Inflammatory macrophage treated with lipopolysaccharide for 4 hours (primary cell): ENCODE data around the gene PARD3.
"Not testable (repeated sequence)": the region's sequence is repeated elsewhere in the genome, so short reads cannot be mapped to it uniquely, and the experiment has no call there.

Experiments
- DNase-seq: peaks from one replicate; pipeline ENCODE4 v3.0.0-alpha.2; 2020

PARD3 gene

DNA sequence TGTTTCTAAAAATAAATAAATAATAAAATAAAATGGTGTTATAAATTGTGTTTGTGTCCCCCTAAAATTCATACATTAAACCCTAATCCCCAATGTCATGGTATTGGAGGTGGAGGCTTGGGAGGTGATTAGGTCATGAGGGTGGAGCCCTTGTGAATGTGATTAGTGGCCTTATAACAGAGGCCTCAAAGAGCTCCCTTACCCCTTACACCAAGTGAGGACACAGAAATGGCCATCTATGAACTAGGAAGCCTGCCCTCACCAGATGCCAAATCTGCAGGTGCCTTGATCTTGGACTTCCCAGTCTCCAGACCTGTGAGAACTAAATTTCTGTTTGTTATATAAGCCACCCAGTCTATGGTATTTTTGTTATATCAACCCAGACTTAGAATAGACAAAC lies 738.7 kb downstream of the PARD3 start:
- no peak for DNase-seq

DNA sequence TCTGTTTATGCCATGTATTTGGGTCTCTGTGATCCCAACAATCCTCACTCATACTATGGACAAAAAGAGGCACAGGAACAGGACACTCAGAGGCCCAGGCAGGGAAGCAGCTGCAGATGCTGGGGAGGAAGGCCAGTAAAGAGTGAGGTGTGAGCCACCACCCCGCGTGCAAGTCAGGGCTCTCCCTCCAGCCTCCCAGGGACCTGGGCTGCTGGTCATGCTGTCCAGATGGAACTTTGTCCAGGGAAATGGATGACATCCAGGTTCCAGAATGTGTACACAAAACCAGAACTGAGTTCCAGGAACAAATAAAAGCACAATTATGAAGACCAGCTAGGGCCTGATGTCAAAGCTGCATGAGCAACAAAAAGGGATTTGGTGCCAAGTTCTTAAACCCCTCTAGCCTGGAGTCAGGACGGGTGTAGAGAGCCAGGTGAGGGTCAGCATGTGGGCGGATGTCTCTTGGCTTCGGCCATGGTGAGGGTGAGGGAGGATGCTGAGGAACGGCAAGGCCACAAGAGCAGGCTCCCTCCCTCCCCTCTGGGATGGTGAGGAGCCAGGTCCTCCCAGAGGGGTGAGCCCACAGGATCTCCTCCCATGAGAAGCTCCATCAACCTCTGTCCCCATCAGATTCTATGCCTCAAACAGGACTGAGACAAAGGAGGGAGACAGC lies 739.7 kb downstream of the PARD3 start:
- no peak for DNase-seq

DNA sequence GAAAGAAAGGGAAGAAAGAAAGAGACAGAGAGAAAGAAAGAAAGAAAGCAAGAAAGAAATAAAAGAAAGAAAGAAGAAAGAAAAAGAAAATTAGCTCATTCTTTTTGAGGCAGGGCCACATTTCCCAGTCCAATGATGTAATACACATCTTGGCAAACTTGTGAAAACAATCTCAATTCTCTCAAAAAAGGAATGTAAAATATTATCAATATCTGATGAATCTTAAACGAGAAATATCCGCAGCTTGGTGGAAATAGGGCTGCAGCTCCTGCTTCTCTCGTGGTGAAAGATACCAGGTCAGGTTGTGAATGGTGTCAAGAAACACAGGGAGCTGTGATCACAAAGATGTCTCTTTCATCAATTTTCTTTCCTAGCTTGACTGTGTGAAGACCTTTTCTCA lies 741.0 kb downstream of the PARD3 start:
- DNase-seq: no peak

- DNase-seq: not testable (repeated sequence)
Measured at GRCh38 chr10:34067741-34068140, 747.4 kb downstream of the PARD3 start.

DNA sequence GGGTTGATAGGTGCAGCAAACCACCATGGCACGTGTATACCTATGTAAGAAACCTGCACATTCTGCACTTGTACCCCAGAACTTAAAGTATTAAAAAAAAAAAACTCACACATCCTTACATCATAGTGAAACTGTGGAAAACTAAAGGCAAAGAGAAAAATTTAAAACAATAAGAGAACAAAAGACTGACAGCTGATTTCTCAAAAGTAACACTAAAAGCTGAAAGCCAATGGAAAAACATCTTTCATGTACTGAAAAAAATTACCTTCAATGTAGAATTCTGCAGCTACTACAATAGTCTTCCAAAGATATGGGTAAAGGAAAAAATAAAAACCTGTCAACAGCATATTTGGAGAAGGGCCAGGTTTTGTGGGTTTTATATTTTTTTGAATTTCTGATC lies 751.5 kb downstream of the PARD3 start:
- no peak for DNase-seq

- no peak for DNase-seq
Measured at GRCh38 chr10:34061841-34062240, 753.3 kb downstream of the PARD3 start.
